SK-N-SH treated with all-trans-retinoic acid at 6 μM for 48 hours (cell line): Measurements from ENCODE around the gene PAIP2.

ENCODE experiments used
- ARNTL ChIP-seq: fragments of 450-650 bp; formaldehyde crosslinking; IDR thresholded peaks from 2 replicates; pipeline ENCODE4 v1.5.0; 2020; ENCODE audit warnings: low read depth, mild to moderate bottlenecking, moderate library complexity, borderline replicate concordance
- GLIS3 ChIP-seq: fragments of 250-450 bp; sonication (Bioruptor Pico); IDR thresholded peaks from 2 replicates; pipeline ENCODE4 v1.5.0; 2020; ENCODE audit warnings: mild to moderate bottlenecking, moderate library complexity
- OSR1 ChIP-seq: fragments of 250-450 bp; sonication (Bioruptor Pico); IDR thresholded peaks from 2 replicates; pipeline ENCODE4 v1.8.0; 2022; ENCODE audit warnings: moderate library complexity, mild to moderate bottlenecking, inconsistent platforms
- PATZ1 ChIP-seq: fragments of 250-450 bp; sonication (Bioruptor Pico); IDR thresholded peaks from 2 replicates; pipeline ENCODE4 v1.8.0; 2020; ENCODE audit warnings: mild to moderate bottlenecking, moderate library complexity, borderline replicate concordance
- ZFP30 ChIP-seq: fragments of 450-650 bp; formaldehyde crosslinking; IDR thresholded peaks from 2 replicates; pipeline ENCODE4 v1.5.0; 2022; ENCODE audit warnings: mild to moderate bottlenecking, moderate library complexity

GRCh38 chr5:139306197-139306596 lies 35.5 kb upstream of the PAIP2 start:
- TF ChIP-seq OSR1 (no peak), GLIS3 (no peak), ZFP30 (CRISPR knock-in tag) (no peak), PATZ1 (no peak), ARNTL (CRISPR knock-in tag) (no peak)
